ENCODE results near the gene ATG2B.
"Not testable (repeated sequence)": the region's sequence is repeated elsewhere in the genome, so short reads cannot be mapped to it uniquely, and the experiment has no call there.

The ATG2B gene

GRCh38 chr14:96370528-96370927, 7.4 kb upstream of the ATG2B start:
- DNase-seq (ENCODE audit: low spot score) = no peak

DNA sequence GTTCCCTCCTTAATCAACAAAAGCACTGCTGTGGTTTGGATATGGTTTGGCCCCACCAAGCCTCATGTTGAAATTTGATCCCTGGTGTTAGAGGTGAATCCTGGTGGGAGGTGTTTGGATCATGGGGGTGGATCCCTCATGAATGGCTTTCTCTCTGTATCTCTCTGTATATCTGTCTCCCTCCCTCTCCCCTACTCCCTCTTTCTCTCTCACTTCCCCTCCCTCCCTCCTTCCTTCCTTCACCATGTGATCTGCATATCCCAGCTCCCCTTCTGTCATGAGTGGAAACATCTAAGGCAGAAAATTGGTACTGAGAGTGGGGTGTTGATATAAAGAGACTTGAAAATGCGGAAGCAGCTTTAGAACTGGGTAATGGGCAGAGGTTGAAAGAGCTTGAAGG, 5.4 kb upstream of the ATG2B start:
- no peak for DNase-seq (ENCODE audit: low spot score)

DNA sequence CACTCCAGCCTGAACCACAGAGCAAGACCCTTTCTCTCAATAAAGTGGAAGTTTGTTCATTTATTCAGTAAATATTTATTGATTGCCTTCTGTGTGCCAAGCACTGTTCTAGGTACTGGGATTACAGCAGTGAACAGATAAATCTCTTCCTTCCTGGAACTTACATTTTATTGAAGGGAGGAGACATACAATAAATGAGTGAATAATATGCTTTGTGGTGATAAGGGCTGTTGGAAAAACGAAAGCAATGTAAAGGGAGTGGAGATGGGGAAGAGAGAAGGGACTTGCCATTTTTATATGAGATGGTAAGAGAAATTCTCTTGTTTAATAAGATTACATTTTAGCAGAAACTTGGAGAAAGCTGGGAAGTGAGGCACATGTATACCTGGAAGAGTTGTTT, 1.8 kb upstream of the ATG2B start:
- DNase-seq (ENCODE audit: low spot score) = no peak

GRCh38 chr14:96363751-96364336, 703 bp upstream of the ATG2B start:
- peak; percentile 55 for DNase-seq (ENCODE audit: low spot score)

GRCh38 chr14:96362071-96362964, 823 bp downstream of the ATG2B start:
- peak; percentile 21 for DNase-seq (ENCODE audit: low spot score)

DNA sequence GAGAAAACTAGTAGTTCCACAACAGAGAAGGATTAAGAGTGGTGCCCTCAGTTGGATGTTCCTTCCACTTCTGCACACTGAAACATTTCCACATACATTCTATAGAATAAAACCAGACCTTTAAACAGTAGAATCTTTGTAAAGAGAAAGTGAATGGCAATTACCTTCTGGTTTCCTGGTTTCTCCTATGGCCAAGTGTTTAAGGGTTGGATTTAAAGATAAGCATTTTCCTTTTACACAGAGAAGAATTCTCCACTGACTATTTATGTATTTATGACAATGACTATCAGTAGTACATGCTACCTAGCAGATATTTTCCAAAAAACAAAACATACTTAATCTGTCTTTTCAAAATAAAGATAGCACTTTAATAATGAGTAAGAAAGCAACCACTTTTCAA, 3.2 kb downstream of the ATG2B start:
- DNase-seq (ENCODE audit: low spot score) = no peak

- DNase-seq (ENCODE audit: low spot score) = no peak
Measured at GRCh38 chr14:96357216-96357615, 5.9 kb downstream of the ATG2B start.

GRCh38 chr14:96354246-96354645, 8.9 kb downstream of the ATG2B start:
- DNase-seq (ENCODE audit: low spot score) = no peak

- no peak for DNase-seq (ENCODE audit: low spot score)
Measured at GRCh38 chr14:96352708-96353107, 10.4 kb downstream of the ATG2B start.

DNA sequence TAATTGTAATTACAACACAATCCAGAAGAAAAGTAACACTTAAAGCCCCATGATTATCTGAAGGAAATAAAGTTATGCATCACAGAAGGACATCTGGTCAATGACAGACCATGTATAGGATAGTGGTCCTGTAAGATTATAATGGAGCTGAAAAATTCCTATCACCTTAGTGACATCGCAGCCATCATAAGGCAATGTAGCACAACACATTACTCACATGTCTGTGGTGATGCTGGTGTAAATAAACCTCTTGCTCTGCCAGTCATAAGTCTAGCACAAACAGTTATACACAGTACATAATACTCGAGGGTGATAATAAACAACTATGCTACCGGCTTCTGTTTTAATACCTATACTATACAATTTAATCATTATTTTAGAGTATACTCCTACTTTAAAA, 11.2 kb downstream of the ATG2B start:
- no peak for DNase-seq (ENCODE audit: low spot score)

- peak; percentile 32 for DNase-seq (ENCODE audit: low spot score)
Measured at GRCh38 chr14:96349286-96350075, 13.7 kb downstream of the ATG2B start.

DNA sequence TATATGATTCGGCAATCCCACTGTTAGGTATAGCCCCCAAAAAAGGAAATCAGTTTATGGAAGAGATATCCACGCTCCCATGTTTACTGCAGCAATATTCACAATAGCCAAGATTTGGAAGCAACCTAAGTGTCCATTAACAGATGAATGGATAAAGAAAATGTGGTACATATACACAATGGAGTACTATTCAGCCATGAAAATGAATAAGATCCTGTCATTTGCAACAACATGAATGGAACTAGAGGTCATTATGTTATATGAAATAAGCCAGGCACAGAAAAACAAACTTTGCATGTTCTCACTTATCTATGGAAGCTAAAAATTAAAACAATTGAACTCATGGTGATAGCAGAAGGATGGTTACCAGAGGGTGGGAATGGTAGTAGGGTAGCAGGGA, 15.2 kb downstream of the ATG2B start:
- not testable (repeated sequence) for DNase-seq (ENCODE audit: low spot score)

DNA sequence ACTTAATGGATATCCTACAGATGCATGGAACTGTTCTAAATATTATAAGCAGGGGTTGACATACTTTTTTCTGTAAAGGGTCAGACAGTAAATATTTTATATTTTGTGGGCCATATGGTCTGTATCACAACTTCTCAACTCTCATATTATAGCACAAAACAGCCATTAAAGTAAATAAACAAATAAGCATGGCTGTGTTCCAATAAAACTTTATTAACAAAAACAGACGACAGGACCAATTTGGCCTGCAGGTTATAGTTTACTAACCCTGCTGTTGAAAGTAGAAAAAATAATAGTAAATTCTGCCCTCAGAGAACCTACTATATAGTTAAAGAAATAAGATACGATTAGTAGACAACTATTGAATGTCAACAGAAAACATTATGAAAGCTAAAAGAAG, 17.5 kb downstream of the ATG2B start:
- DNase-seq (ENCODE audit: low spot score) = no peak

GRCh38 chr14:96341323-96341722, 21.8 kb downstream of the ATG2B start:
- no peak for DNase-seq (ENCODE audit: low spot score)

DNA sequence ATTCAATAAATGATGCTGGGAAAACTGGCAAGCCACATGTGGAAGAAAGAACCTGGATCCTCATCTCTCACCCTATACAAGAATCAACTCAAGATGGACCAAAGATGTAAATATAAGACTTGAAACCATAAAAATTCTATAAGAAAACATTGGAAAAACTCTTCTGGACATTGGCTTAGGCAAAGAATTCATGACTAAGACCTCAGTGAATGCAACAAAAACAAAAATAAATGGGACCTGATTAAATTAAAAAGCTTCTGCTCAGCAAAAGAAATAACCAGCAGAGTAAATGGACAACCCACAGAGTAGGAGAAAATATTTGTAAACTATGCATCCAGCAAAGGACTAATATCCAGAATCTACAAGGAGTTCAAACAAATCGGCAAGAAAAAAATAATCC, 24.6 kb downstream of the ATG2B start:
- DNase-seq (ENCODE audit: low spot score) = no peak

DNA sequence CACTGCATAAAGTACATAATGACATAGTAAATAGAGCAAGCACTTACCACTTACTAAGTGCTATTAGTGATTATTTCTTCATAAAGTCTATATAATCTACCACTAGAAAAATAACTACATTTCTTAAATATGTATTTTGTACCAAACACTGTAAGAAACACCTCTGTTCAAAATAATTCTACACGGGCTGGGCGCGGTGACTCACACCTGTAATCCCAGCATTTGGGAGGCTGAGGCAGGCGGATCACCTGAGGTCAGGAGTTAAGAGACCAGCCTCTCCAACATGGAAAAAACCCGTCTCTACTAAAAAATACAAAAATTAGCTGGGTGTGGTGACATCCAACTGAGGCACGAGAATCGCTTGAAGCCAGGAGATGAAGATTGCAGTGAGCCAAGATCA, 38.9 kb downstream of the ATG2B start:
- no peak for DNase-seq (ENCODE audit: low spot score)

DNA sequence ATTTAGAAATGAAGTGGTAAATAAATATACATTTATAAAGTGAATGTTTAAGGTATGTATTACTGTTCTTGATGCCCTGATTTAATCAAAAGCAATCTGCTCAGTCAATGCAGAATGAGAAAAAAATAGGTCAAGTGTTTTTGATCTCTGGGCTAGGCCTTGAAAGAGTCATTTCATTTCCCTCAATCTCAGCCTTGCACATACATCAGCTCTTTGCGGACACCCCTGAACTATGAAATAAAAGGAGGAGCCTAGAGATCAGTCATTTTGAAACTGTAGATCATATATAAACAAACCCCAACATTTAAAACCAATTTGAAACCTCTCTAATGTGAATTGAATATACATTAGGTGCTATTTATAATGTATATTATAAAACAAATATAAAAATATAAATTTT, 42.5 kb downstream of the ATG2B start:
- no peak for DNase-seq (ENCODE audit: low spot score)

- DNase-seq (ENCODE audit: low spot score) = no peak
Measured at GRCh38 chr14:96318836-96319235, 44.3 kb downstream of the ATG2B start.

- no peak for DNase-seq (ENCODE audit: low spot score)
Measured at GRCh38 chr14:96316087-96316486, 47.1 kb downstream of the ATG2B start.

DNA sequence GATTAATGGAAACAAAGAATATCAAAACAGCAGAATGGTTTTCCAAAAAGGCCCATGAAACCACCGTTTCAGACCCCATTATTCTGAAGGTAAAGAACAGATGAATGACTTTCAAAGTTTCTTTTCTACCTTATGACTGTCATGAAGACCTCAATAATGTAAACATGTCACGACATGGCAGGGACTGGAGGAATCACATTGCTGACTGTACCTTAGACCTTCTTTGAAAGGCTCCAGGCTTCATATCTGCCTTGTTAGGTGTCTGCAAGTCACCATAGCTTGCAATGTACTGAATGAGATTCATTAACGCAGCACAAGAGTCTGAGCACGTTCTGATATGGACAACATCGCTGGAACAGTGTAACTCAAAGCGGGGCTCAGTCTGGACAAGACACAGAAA, 52.2 kb downstream of the ATG2B start:
- no peak for DNase-seq (ENCODE audit: low spot score)

GRCh38 chr14:96309896-96310330, 53.2 kb downstream of the ATG2B start:
- no peak for DNase-seq (ENCODE audit: low spot score)

DNA sequence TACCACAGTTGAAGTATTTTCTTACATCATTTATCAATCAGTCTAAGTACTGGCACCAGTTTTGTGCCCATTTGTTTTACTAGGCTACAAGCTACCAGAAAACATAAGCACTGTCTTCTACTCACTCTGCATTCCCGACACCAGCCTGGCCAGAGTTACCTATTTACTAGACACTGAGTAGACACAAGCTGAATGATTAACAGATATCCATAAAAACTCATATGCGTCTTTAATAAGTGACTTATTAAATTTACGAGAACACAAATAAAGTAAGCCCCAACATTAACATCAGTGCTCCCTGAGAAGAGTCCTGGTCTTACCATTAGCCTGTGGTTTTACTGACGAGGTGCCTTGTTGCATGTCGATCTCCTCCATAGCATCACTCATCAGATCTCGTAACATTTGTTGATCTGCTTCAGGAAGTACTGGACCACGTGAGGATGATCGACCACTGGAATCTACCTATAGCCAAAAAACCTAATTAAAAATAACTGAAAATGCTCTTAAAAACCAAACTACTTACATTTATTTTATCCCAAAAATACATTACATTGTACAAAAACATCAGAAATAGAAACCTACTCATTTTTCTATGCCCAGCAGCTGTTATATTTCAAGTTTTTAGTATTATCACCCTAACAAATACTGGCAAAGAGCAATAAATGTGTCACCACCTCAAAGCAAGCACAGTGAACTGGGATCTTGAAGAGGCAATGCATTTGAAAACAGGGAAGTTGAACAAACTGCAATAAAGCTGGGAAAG, 53.8 kb downstream of the ATG2B start:
- DNase-seq (ENCODE audit: low spot score) = no peak
